ENCODE data around the gene BNC2. TPM values are rescaled to one million over a fixed set of nuclear protein-coding genes. Genes with fewer than 3 reads are reported as not detected.
A peak's percentile ranks its signal among the peaks of the same experiment; 100 is the strongest.
"Not testable (repeated sequence)": the region's sequence is repeated elsewhere in the genome, so short reads cannot be mapped to it uniquely, and the experiment has no call there.

BNC2 gene
- total RNA-seq (2012; rRNA removed): 31.5 and 37.3 TPM in 2 replicates

GRCh38 chr9:16870596-16871335, at the start of gene BNC2:
TSS of gene BNC2 (minus strand) at chr9:16870670. CDS start at chr9:16870648, 22 bp downstream.
- Histone ChIP-seq H3K4me1 (ENCODE audit: control insufficient read depth, insufficient read depth, low read length) (peaks cover 41% of the 10 kb centered on the region), H3K4me2 (ENCODE audit: low read length) (peak within 1 kb of the TSS; percentile 96), H3K36me3 (ENCODE audit: insufficient read depth, low read length) (no peaks in the 10 kb centered on the region), H3K27me3 (ENCODE audit: control insufficient read depth, insufficient read depth, low read length) (no peaks in the 10 kb centered on the region), H3K4me3 (ENCODE audit: low read length) (peak within 1 kb of the TSS; percentile 86), H3K9me3 (replicated peaks; ENCODE audit: low read length) (no peaks in the 10 kb centered on the region), H3K9ac (ENCODE audit: low read depth, low read length) (peak within 1 kb of the TSS; percentile 88)

GRCh38 chr9:16918920-16919319, 48.5 kb upstream of the BNC2 start:
- no peak overlapping the region for H3K4me3 ChIP-seq (ENCODE audit: low read length)
- H3K9ac ChIP-seq (ENCODE audit: low read depth, low read length): no peak overlapping the region
- peaks cover 16% of the 10 kb centered on the region for H3K4me1 ChIP-seq (ENCODE audit: control insufficient read depth, insufficient read depth, low read length)
- H3K4me2 ChIP-seq (ENCODE audit: low read length): no peak overlapping the region
- no peaks in the 10 kb centered on the region for H3K27me3 ChIP-seq (ENCODE audit: control insufficient read depth, insufficient read depth, low read length)
- no peaks in the 10 kb centered on the region for H3K9me3 ChIP-seq (replicated peaks; ENCODE audit: low read length)
- H3K36me3 ChIP-seq (ENCODE audit: insufficient read depth, low read length): no peaks in the 10 kb centered on the region

- Histone ChIP-seq H3K27me3 (ENCODE audit: control insufficient read depth, insufficient read depth, low read length) (no peaks in the 10 kb centered on the region), H3K4me1 (ENCODE audit: control insufficient read depth, insufficient read depth, low read length) (peaks cover 14% of the 10 kb centered on the region), H3K4me3 (ENCODE audit: low read length) (no peak overlapping the region), H3K4me2 (ENCODE audit: low read length) (no peak overlapping the region), H3K9me3 (replicated peaks; ENCODE audit: low read length) (no peaks in the 10 kb centered on the region), H3K36me3 (ENCODE audit: insufficient read depth, low read length) (no peaks in the 10 kb centered on the region), H3K9ac (ENCODE audit: low read depth, low read length) (no peak overlapping the region)
Observed at GRCh38 chr9:16915126-16915831, 44.8 kb upstream of the BNC2 start.

GRCh38 chr9:16912197-16912596, 41.7 kb upstream of the BNC2 start:
- Histone ChIP-seq H3K9ac (ENCODE audit: low read depth, low read length) (no peak overlapping the region), H3K4me2 (ENCODE audit: low read length) (no peak overlapping the region), H3K36me3 (ENCODE audit: insufficient read depth, low read length) (no peaks in the 10 kb centered on the region), H3K27me3 (ENCODE audit: control insufficient read depth, insufficient read depth, low read length) (no peaks in the 10 kb centered on the region), H3K9me3 (replicated peaks; ENCODE audit: low read length) (no peaks in the 10 kb centered on the region), H3K4me3 (ENCODE audit: low read length) (no peak overlapping the region), H3K4me1 (ENCODE audit: control insufficient read depth, insufficient read depth, low read length) (peaks cover 14% of the 10 kb centered on the region)

GRCh38 chr9:16908206-16908605, 37.7 kb upstream of the BNC2 start:
- not testable (repeated sequence) for H3K9ac ChIP-seq (ENCODE audit: low read depth, low read length); H3K27me3 ChIP-seq (ENCODE audit: control insufficient read depth, insufficient read depth, low read length); H3K4me3 ChIP-seq (ENCODE audit: low read length); H3K4me2 ChIP-seq (ENCODE audit: low read length); H3K36me3 ChIP-seq (ENCODE audit: insufficient read depth, low read length); H3K9me3 ChIP-seq (replicated peaks; ENCODE audit: low read length)
- H3K4me1 ChIP-seq (ENCODE audit: control insufficient read depth, insufficient read depth, low read length): peaks cover 10% of the 10 kb centered on the region

GRCh38 chr9:16904655-16905054, 34.2 kb upstream of the BNC2 start:
- H3K9ac ChIP-seq (ENCODE audit: low read depth, low read length): no peak overlapping the region
- no peak overlapping the region for H3K4me2 ChIP-seq (ENCODE audit: low read length)
- H3K27me3 ChIP-seq (ENCODE audit: control insufficient read depth, insufficient read depth, low read length): no peaks in the 10 kb centered on the region
- H3K36me3 ChIP-seq (ENCODE audit: insufficient read depth, low read length): no peaks in the 10 kb centered on the region
- H3K9me3 ChIP-seq (replicated peaks; ENCODE audit: low read length): no peaks in the 10 kb centered on the region
- no peak overlapping the region for H3K4me3 ChIP-seq (ENCODE audit: low read length)
- no peaks in the 10 kb centered on the region for H3K4me1 ChIP-seq (ENCODE audit: control insufficient read depth, insufficient read depth, low read length)

GRCh38 chr9:16901590-16901989, 31.1 kb upstream of the BNC2 start:
- Histone ChIP-seq H3K36me3 (ENCODE audit: insufficient read depth, low read length) (no peaks in the 10 kb centered on the region), H3K9me3 (replicated peaks; ENCODE audit: low read length) (no peaks in the 10 kb centered on the region), H3K27me3 (ENCODE audit: control insufficient read depth, insufficient read depth, low read length) (no peaks in the 10 kb centered on the region)

GRCh38 chr9:16899606-16900005, 29.1 kb upstream of the BNC2 start:
- H3K27me3 ChIP-seq (ENCODE audit: control insufficient read depth, insufficient read depth, low read length): no peaks in the 10 kb centered on the region
- no peak overlapping the region for H3K9ac ChIP-seq (ENCODE audit: low read depth, low read length)
- no peaks in the 10 kb centered on the region for H3K9me3 ChIP-seq (replicated peaks; ENCODE audit: low read length)
- no peaks in the 10 kb centered on the region for H3K4me1 ChIP-seq (ENCODE audit: control insufficient read depth, insufficient read depth, low read length)
- no peaks in the 10 kb centered on the region for H3K36me3 ChIP-seq (ENCODE audit: insufficient read depth, low read length)
- H3K4me2 ChIP-seq (ENCODE audit: low read length): no peak overlapping the region
- no peak overlapping the region for H3K4me3 ChIP-seq (ENCODE audit: low read length)

More at GRCh38 chr9:16901590-16901989, 31.1 kb upstream of the BNC2 start:
- H3K4me3 ChIP-seq (ENCODE audit: low read length): no peak overlapping the region
- H3K4me2 ChIP-seq (ENCODE audit: low read length): no peak overlapping the region
- H3K4me1 ChIP-seq (ENCODE audit: control insufficient read depth, insufficient read depth, low read length): no peaks in the 10 kb centered on the region
- no peak overlapping the region for H3K9ac ChIP-seq (ENCODE audit: low read depth, low read length)

GRCh38 chr9:16898464-16898863, 28.0 kb upstream of the BNC2 start:
- Histone ChIP-seq H3K27me3 (ENCODE audit: control insufficient read depth, insufficient read depth, low read length) (no peaks in the 10 kb centered on the region), H3K36me3 (ENCODE audit: insufficient read depth, low read length) (no peaks in the 10 kb centered on the region), H3K9ac (ENCODE audit: low read depth, low read length) (no peak overlapping the region), H3K4me3 (ENCODE audit: low read length) (no peak overlapping the region), H3K9me3 (replicated peaks; ENCODE audit: low read length) (no peaks in the 10 kb centered on the region), H3K4me2 (ENCODE audit: low read length) (no peak overlapping the region), H3K4me1 (ENCODE audit: control insufficient read depth, insufficient read depth, low read length) (no peaks in the 10 kb centered on the region)

- Histone ChIP-seq H3K36me3 (ENCODE audit: insufficient read depth, low read length) (no peaks in the 10 kb centered on the region), H3K4me2 (ENCODE audit: low read length) (no peak overlapping the region), H3K27me3 (ENCODE audit: control insufficient read depth, insufficient read depth, low read length) (no peaks in the 10 kb centered on the region), H3K4me3 (ENCODE audit: low read length) (no peak overlapping the region), H3K9me3 (replicated peaks; ENCODE audit: low read length) (no peaks in the 10 kb centered on the region), H3K4me1 (ENCODE audit: control insufficient read depth, insufficient read depth, low read length) (peaks cover 11% of the 10 kb centered on the region), H3K9ac (ENCODE audit: low read depth, low read length) (no peak overlapping the region)
Observed at GRCh38 chr9:16888594-16888993, 18.1 kb upstream of the BNC2 start.

- Histone ChIP-seq H3K9ac (ENCODE audit: low read depth, low read length) (no peak overlapping the region), H3K4me1 (ENCODE audit: control insufficient read depth, insufficient read depth, low read length) (peaks cover 11% of the 10 kb centered on the region), H3K9me3 (replicated peaks; ENCODE audit: low read length) (no peaks in the 10 kb centered on the region)
Observed at GRCh38 chr9:16885931-16886330, 15.5 kb upstream of the BNC2 start.

More at GRCh38 chr9:16885931-16886330, 15.5 kb upstream of the BNC2 start:
- Histone ChIP-seq H3K4me3 (ENCODE audit: low read length) (no peak overlapping the region), H3K4me2 (ENCODE audit: low read length) (no peak overlapping the region), H3K36me3 (ENCODE audit: insufficient read depth, low read length) (no peaks in the 10 kb centered on the region), H3K27me3 (ENCODE audit: control insufficient read depth, insufficient read depth, low read length) (no peaks in the 10 kb centered on the region)
